SK-N-SH (cell line): Measurements from ENCODE around the gene ATP6V0E2.

ENCODE experiments used
- CTCF ChIP-seq: fragments of 200-600 bp; sonication (generic); IDR thresholded peaks from 2 replicates; pipeline ENCODE4 v1.6.1; 2017; ENCODE audit warnings: antibody characterized with exemption, mild to moderate bottlenecking, moderate library complexity
- EZH2phosphoT487 ChIP-seq: fragments of 200-600 bp; sonication (generic); IDR thresholded peaks from 2 replicates; pipeline ENCODE4 v1.6.1; 2017; ENCODE audit warnings: low read depth, mixed run types, mild to moderate bottlenecking, antibody characterized with exemption, moderate library complexity, borderline replicate concordance
- JUND ChIP-seq: IDR thresholded peaks from 2 replicates; pipeline ENCODE4 v1.4.0; 2012
- MAX ChIP-seq: IDR thresholded peaks from 2 replicates; pipeline ENCODE4 v1.4.0; 2012; ENCODE audit warnings: low read depth
- MEF2A ChIP-seq: IDR thresholded peaks from 2 replicates; pipeline ENCODE4 v1.4.0; 2012; ENCODE audit warnings: low read depth, borderline replicate concordance
- MXI1 ChIP-seq: IDR thresholded peaks from 2 replicates; pipeline ENCODE4 v1.6.1; 2012; ENCODE audit warnings: mild to moderate bottlenecking, low read depth, low read length, improper control_type of control experiment
- NFIC ChIP-seq: IDR thresholded peaks from 2 replicates; pipeline ENCODE4 v1.4.0; 2012; ENCODE audit warnings: borderline replicate concordance
- NRF1 ChIP-seq: IDR thresholded peaks from 2 replicates; pipeline ENCODE4 v1.6.1; 2012; ENCODE audit warnings: low read depth, mild to moderate bottlenecking, low read length
- POLR2AphosphoS5 ChIP-seq: IDR thresholded peaks from 2 replicates; pipeline ENCODE4 v1.6.1; 2012; ENCODE audit warnings: low read depth, low read length
- REST ChIP-seq: IDR thresholded peaks from 2 replicates; pipeline ENCODE4 v1.6.1; 2012; ENCODE audit warnings: mild to moderate bottlenecking, low read depth, low read length, moderate library complexity
- SIN3A ChIP-seq: IDR thresholded peaks from 2 replicates; pipeline ENCODE4 v1.6.1; 2012; ENCODE audit warnings: low read depth, mild to moderate bottlenecking, low read length, moderate library complexity, borderline replicate concordance
- SMC3 ChIP-seq: IDR thresholded peaks from 2 replicates; pipeline ENCODE4 v1.6.1; 2012; ENCODE audit warnings: low read depth, low read length, improper control_type of control experiment
- USF2 ChIP-seq: fragments of 150-350 bp; IDR thresholded peaks from 2 replicates; pipeline ENCODE4 v1.6.1; 2017; ENCODE audit warnings: antibody characterized with exemption, low read length, low read depth, borderline replicate concordance

- TF ChIP-seq POLR2AphosphoS5 = no peak
- TF ChIP-seq MEF2A = no peak
- TF ChIP-seq CTCF = no peak
- TF ChIP-seq JUND = no peak
- no peak for TF ChIP-seq REST
- no peak for TF ChIP-seq SMC3
- no peak for TF ChIP-seq NFIC
- no peak for TF ChIP-seq NRF1
- TF ChIP-seq MAX = no peak
- TF ChIP-seq USF2 = no peak
- no peak for TF ChIP-seq MXI1
- TF ChIP-seq EZH2phosphoT487 = no peak
- TF ChIP-seq SIN3A = no peak
Observed at GRCh38 chr7:149851449-149851848, 22.3 kb upstream of the ATP6V0E2 start.
